Transverse colon (tissue), 4 donors: ENCODE results near the gene NCKAP5.

Experiments used
- CTCF ChIP-seq, 5 experiments: fragments of 200-600 bp in 3 of 5; fragments of 450-650 bp in 2 of 5; sonication (generic) in 3 of 5; IDR thresholded peaks; 1 replicate in 2 of 5; 2 replicates in 3 of 5; pipeline ENCODE4 v1.5.1; 2016 to 2017; ENCODE audit warnings: antibody characterized with exemption in 5 of 5, inconsistent platforms in 3 of 5, mild to moderate bottlenecking in 2 of 5, moderate library complexity in 1 of 5
- EP300 ChIP-seq: sonication (generic); formaldehyde crosslinking; IDR thresholded peaks from one replicate; pipeline ENCODE4 v1.6.1; 2017; ENCODE audit warnings: antibody characterized with exemption, low read depth
- POLR2AphosphoS5 ChIP-seq, 3 donors: sonication (generic); formaldehyde crosslinking; IDR thresholded peaks; one replicate each; pipeline ENCODE4 v1.6.1; 2016; ENCODE audit warnings: antibody characterized with exemption in 3 of 3

DNA sequence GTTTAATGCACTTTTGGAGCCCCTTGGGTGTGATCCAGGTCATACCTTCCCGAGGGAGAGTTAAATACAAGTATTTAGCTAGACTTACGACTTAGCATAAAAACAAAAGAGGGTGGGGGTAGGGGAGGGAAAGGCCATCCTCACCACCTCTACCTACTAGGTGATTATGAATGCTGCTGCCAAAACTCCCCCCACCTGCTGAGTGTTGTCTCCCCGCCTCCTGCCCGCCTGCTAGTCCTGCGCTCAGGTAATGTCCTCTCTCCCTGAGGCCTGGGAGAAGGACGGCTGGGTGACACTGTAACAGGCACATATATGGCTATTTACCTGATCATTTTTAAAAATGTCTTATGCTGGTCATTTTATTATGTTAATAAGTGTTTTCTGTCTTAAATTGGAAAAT is 3.0 kb upstream of the NCKAP5 start:
- TF ChIP-seq CTCF (IDR thresholded peaks at IDR 0.05) = no peak
- no peak for TF ChIP-seq POLR2AphosphoS5 (IDR thresholded peaks at IDR 0.05)
- TF ChIP-seq EP300 = no peak
